NCI-H510A (cell line): ENCODE measurements around the gene SPOP.

Experiments used
- DNase-seq: peaks from one replicate; lab custom pipeline; 2025; lab: John Stamatoyannopoulos, UW

The SPOP gene

DNA sequence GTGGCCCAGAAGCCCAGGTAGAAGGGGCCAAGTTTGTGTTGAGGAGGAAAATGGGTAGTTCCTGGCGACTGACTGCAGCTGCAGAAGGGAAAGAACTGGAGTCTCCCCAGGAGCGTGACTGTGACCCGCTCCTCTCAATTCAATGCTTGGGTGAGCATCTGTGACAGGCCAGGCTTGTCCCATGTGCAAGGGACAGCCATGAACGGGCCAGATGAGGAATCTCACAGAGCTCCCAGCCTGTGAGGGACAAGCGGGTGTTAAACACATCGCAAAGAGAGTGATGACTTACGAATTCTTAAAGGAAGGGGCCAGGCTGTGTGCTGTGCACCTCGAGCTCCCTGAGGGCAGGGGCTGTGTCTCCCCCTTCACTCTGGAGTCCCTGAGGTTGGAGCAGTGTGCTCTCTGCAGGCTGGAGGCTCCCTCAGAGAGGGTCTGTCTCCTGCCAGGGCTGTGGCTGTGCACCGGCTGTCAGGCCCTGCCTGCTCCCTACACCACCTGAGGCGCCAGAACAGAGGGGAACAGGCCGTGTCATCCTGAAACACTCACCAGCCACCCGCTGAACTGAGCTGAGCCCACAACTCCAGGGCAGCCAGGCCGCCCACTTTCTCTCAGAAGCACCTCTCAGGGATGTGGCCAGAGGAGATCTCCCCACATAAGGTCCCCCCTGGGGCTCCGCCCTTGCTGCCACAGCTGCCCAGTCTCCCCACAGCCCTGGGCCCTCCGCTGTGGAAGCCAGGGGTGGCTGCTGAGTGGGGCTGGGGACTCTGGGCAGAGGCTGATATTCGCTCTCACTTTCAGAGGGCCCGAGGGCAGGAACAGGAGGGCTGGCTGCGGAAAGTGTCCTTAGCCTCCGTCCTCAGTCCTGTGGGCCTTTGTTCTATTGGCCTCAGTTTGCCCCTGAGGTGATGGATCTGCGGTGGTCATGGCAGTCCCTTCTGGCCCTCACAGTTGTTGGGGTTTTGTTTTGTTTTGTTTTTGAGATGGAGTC lies 127.9 kb downstream of the SPOP start:
- no peak for DNase-seq

DNA sequence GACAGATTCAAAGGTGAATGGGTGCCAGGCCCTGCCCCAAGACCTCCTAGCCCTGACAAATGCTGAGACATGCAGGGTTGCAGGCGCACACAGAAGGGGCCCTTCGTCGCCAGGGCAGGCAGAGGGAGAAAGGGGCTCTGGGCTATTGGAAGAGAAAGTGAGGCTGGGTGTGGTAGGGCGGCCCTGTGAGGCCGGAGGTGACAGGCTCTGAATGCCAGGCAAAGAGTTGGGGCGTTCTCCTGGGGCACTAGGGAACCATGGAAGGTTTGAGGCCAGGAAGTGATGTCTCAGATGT lies 128.6 kb downstream of the SPOP start:
- no peak for DNase-seq
